NOMO-1 treated with DMSO at 0.1 percent for 48 hours (cell line): Measurements from ENCODE around the gene GALNT10.

Experiments used
- DNase-seq: peaks from one replicate; lab custom pipeline; 2025; ENCODE audit not compliant: unreplicated experiment; lab: John Stamatoyannopoulos, UW

GALNT10 gene

DNA sequence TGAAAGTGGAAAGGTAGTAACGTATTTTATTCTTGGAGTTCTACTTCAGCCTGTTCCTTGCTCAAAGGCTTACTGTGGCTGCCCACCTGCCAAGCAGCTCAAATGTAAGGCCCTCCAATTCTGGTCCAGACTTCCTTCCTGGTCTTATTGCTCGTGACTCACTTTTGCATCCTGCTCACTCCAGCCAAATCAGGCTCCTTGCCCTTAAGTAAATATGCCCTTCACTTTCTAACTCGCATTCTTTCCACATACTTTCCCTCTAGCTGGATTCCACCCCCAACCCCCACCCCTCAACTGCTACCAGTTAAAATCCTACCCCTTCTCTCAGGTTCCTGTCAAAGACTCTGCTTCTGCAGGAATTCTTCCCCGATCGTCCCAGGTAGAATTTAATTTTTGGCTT lies 96.6 kb downstream of the GALNT10 start:
- no peak for DNase-seq

- no peak for DNase-seq
Observed at GRCh38 chr5:154288145-154288544, 97.6 kb downstream of the GALNT10 start.

DNA sequence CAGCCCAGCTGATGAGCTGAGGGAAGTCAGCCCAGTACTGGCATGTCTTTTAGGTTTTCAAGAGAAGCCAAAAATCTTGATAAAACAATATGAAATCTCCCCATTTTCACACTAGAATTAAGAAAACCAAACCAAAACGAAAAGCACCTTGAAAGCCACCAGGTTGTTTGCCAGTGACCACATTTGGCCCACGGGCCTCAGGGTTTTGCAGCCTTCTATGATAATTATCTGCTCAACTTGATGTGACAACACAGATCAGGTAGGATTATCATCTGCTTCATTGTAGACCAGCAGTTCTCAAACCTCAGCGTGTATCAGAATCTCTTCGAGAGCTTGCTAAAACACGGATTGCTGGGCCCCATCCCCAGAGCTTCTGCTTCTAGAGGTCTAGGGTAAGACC lies 101.4 kb downstream of the GALNT10 start:
- no peak for DNase-seq

DNA sequence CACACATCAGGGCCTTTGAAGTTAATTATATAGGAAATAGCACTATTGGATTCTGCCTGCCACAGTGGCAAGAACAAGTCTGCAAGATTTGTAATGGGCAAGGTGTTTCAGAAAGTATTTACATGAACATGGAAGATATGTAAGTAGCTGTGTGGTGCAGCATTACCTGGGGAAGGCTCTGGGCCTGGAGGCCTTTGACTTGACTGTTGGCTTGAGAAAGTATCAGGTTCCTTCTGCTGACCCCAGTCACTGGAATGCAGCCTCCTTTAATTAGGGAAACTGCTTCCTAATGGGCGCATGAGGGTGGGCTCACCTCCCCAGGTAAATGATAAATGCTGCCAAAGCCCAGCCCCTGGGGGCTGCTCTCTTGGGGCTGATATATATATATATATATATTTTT lies 102.7 kb downstream of the GALNT10 start:
- no peak for DNase-seq

DNA sequence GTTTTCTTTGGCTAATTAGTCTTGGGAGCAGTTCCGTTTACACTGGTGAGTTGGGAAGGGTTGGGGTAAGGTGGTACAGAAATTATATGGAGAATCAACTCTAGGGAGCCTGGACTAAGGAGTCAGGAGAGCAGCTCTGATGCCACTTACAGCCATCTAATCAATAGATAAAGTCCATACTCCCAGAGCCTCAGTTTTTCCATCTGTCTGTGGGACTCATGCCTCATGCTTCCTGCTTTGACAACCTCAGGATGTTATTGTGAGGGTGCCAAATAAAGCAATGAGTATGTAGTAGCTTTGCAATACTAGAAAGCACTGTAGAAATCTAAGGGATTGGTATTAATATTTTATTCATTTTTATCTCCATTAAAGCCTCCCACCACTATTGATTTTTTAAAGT lies 105.0 kb downstream of the GALNT10 start:
- DNase-seq: no peak

GRCh38 chr5:154296525-154297159 lies 106.1 kb downstream of the GALNT10 start:
- no peak for DNase-seq

DNA sequence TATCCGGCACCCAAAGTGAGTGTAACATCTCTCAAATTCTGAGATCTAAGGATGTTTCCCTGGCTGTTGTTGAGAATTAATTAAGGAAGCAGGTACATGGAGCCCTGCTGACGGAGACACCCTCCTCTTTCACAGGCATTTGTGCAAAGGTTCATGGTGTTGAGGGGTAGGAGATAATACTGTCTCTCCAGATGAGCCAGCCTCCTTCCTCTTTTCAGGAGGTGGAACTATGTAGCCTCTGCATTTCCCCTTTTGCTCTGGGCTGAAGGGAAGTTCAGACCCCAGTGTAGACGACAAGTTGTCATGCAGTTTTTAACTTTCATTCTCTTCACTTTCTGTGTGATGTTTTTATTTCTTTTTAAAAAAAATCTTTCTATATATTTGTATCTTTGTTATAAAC lies 107.5 kb downstream of the GALNT10 start:
- peak; percentile 74 for DNase-seq

DNA sequence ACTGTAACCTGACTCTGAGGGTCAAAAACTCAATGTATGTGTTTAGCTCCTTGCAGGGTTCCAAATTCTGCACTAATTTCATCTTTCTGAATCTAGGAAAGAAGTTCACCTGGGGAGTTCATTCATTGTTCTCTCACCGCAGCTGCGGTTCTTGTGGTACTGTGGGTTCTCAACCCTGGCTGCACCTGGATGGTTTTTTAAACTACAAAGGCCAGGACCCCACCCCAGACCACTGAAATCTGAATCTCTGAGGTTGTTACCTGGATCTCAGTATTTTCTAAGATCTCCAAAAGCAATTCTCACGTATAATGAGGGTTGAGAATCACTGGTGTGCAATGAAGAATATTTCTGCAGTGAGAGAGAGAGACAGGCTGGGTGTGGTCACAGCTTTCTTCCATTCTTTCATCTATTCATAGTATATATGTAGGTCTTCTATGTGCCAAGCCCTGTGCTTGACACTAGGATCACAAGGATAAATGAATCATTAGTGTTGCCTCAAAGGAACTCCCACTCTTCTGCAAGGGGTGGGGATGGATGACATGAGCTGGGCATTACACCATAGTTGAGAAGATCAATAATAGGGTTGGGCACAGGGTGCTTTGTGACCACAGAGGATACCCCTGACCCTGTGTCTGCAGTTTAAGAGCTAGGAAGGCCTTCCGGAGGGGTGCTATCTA lies 109.8 kb downstream of the GALNT10 start:
- DNase-seq: no peak

DNA sequence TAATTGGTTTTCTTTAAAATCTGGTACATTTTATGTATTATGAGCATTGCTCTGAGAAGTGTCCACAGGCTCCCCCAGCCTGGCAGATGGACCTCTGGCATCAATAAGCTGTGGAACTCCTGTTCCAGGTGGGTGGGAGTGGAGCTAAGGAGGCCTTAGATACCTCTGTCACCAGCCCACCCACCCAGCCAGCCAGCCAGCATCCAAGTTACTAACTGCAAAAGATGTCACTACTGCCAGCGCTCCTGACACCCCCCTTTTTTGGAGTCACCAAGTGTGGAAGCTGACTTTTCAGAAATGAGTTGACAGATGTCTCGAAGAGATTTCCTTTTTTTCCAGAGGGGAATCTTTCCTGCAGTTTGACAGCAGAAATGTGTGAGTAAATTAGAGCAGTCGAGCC lies 111.2 kb downstream of the GALNT10 start:
- no peak for DNase-seq

- DNase-seq: no peak
Observed at GRCh38 chr5:154302161-154302560, 111.6 kb downstream of the GALNT10 start.

DNA sequence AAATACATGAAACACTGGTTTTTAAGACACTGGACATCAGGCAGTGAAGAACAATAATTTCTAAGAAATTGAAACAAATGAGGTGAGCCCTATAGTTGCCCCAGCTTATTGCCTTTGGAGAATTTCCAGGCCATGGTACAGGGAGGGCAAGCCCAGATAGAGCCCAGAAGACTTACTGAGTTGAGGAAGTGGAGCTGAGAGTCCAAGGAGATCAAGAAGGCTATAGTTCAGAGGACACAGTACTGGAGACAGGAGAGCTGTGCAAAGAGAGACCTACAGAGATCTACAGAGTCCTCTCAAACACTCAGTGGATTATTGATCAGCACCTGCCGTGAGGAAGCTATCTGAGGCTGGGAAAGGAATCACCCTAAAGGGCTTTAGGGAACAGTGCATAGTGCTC lies 112.6 kb downstream of the GALNT10 start:
- DNase-seq: no peak

DNA sequence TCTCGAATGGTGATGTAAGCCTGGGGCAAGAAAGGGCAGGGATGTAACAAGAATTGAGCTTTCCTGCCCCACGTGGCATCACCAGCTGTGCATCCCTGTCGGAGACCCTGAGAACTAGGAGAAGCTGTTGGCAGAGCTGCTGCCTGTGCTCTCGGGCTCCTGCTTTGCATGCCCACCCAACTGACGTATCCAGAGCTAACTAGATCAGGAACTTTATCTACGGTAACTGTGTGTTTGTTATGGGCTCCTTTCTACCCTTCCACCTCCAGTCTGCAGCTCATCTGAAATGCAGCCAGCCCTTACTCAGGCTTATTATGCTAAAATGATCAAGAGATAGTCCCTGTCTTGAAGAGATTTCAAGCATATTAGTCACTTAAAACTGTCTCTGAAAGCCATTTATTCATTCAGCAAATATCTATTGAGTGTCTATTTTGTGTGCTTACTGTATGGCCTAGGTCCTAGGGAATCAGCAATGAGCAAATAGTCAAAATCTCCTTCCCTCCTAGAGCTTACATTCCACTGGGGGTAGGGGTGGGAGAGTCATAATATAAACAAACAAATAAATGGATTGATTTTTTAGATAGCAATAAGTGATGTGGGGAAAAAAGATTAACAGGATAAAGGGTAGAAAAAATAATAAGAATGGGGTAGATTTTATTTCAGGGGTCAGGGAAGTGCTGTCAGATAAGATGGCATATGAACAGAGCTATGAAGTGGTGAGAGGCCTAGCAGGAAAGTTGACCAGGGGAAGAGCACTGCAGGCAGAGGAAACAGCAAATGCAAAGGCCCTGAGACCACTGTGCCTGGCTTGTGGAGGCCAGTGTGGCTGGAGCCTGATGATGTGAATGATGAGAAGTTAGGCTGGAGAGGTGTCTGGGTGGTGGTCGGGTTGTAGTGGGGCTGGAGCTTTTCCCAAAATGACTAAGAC lies 118.2 kb downstream of the GALNT10 start:
- DNase-seq: no peak

DNA sequence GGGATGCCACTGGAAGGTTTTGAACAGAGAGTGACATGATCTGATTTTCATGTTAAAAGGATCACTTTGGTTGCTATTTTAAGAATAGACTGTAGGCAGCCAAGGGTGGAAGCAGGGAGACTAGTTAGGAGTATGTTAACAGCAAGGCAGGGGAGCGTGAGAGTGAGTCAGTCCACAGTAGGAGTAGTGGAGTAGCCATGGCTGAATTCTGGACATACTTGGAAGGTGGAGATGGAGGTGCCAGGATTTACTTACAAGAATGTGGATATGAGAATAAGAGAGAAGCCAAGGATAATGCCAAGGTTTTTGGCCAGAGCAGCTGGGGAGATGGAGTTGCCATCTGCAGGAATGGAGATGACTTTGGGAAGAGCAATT lies 118.8 kb downstream of the GALNT10 start:
- DNase-seq: no peak

DNA sequence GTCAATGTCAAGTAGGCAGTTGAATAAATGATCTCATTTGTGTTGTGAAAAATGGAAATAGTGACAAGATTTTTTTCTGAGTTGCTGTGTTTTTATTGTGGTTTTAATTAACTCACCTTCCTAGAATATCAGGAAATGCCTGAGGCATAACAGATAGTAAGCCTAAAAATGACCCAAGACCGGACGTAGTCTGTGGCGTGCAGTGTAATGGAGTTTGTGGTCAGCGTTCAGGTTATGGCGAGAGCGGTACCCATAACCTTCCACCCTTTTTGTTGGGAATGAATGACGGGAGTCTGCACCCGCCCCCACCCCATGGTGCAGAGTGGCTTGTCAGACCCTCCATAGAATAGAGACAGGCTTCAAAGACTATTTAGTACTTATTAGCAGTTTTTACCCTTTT lies 119.3 kb downstream of the GALNT10 start:
- DNase-seq: no peak

GRCh38 chr5:154311362-154311761 lies 120.8 kb downstream of the GALNT10 start:
- peak; percentile 24 for DNase-seq

GRCh38 chr5:154312000-154312399 lies 121.5 kb downstream of the GALNT10 start:
- DNase-seq: no peak

DNA sequence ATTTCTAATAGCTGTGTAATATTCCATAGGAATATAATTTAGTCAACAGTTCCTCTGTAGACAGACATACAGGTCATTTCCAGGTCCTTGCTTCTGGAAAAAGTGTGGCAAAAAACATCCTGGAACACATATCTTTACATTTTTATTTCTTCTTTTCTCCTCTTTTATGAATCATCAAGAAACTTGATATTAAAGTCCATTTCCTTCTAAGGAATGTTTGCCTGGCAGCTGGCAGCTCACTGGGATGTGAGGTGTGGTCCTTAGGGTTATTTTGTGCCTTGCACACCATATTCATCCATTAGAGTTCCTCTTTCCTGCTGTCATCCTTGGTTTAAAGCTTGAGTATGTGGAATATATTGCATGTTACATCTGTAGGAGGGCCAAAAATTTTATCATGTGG lies 122.0 kb downstream of the GALNT10 start:
- no peak for DNase-seq

DNA sequence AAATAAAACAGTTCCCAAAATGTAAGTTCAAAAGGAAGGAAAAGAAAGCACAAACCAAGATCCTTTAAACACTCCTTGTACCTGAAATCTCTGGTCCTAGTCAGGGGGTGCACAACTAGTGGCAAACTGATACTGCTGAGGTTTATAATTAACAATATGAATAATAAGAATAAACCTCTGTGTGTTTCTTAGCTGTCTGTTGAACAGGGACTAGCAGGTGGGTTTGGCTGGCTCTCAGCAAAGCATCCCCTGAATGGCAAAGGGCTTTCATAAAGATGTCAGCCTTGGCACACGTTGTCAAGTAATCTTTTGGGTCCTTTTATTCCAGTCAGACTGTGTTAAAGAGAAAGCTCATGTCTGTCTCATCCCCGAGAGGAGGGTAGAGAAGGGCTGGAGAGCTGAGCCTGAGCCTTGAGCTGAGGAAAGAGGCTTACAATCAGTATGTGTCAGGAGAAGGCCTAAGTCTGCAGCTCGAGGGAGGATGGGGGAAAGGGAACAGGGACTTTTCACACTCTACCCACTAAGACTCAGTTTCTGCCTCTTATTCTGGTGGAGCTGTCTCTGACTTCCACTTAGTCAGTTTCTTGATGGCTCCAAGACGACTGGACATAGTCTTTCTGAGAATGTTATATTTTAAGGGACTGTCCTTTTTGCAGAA lies 123.0 kb downstream of the GALNT10 start:
- no peak for DNase-seq

DNA sequence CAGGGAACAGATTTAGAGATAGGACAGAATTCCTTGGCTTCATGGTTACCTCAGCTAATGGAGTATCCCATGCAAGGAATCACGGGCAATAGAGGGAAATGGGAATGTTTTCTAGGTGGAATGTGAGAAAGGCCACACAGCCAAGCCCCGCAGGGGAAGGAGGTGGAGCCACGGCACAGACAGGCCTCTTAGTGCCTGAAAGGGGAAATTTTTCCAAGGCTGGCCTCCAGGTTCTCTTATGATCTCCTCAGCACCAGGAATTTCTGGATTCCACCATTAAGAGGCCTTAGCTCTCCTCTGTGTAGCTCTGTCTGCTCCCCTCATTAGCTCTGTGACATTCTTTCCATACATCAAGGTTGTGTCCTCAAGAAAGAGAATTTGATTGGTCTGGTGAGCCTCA lies 124.7 kb downstream of the GALNT10 start:
- DNase-seq: no peak

DNA sequence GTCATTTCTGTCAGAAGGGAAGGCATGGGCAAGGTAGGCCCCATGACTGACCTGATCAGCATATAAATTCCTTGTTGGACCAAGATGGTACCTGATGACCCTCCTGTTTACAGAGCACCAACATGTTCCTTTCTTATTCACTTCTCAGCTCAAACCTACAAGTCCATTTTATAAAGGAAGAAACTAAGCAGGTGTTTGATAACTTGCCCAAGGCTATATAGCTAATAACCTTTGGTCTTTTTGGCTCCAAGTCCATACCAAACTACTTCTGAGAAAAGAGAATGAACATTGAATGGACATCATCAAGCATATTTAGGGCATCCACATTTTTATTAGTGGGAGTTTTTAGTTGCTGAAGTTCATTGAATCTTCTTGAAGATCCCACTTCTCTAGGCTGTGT lies 125.2 kb downstream of the GALNT10 start:
- no peak for DNase-seq

- DNase-seq: no peak
Observed at GRCh38 chr5:154316223-154316935, 125.8 kb downstream of the GALNT10 start.
